Measurements from ENCODE around the gene TSSK2.

Gene TSSK2

GRCh38 chr22:19166421-19166820 lies 35.3 kb downstream of the TSSK2 start:
- H2AFZ ChIP-seq (ENCODE audit: low read depth, low read length, severe bottlenecking): no peak overlapping the region
- H3K4me2 ChIP-seq (ENCODE audit: low read depth, low read length, poor library complexity, severe bottlenecking): no peak overlapping the region
- H3K9me3 ChIP-seq (ENCODE audit: insufficient read depth, low read length): no peaks in the 10 kb centered on the region
- H3K9me2 ChIP-seq (replicated peaks; ENCODE audit: insufficient read depth, low read length): no peaks in the 10 kb centered on the region
- no peaks in the 10 kb centered on the region for H3K79me2 ChIP-seq (ENCODE audit: insufficient read depth, low read length)
- H4K20me1 ChIP-seq (ENCODE audit: low read depth, low read length): no peaks in the 10 kb centered on the region
- no peak overlapping the region for H3K27ac ChIP-seq (ENCODE audit: low read depth, low read length)
- H3K9ac ChIP-seq (ENCODE audit: low read length): no peak overlapping the region
- H3K4me3 ChIP-seq (ENCODE audit: insufficient read depth, low read length, poor library complexity, severe bottlenecking): no peak overlapping the region
- no peaks in the 10 kb centered on the region for H3K36me3 ChIP-seq (ENCODE audit: low read length)
- H3F3A ChIP-seq (ENCODE audit: insufficient read depth): no peaks in the 10 kb centered on the region
- no peaks in the 10 kb centered on the region for H3K27me3 ChIP-seq (ENCODE audit: low read length)
- no peak for TF ChIP-seq CTCF (IDR thresholded peaks at IDR 0.05; ENCODE audit: insufficient read depth, low read length, poor library complexity, severe bottlenecking)
- no peak for TF ChIP-seq EZH2phosphoT487 (conservative IDR thresholded peaks at IDR 0.05; ENCODE audit: low read length)

- Histone ChIP-seq H3K4me2 (ENCODE audit: low read depth, low read length, poor library complexity, severe bottlenecking) (no peak overlapping the region), H3K27me3 (ENCODE audit: low read length) (no peaks in the 10 kb centered on the region), H3K9me2 (replicated peaks; ENCODE audit: insufficient read depth, low read length) (no peaks in the 10 kb centered on the region), H3K36me3 (ENCODE audit: low read length) (no peaks in the 10 kb centered on the region), H3K9ac (ENCODE audit: low read length) (no peak overlapping the region), H3K27ac (ENCODE audit: low read depth, low read length) (no peak overlapping the region), H2AFZ (ENCODE audit: low read depth, low read length, severe bottlenecking) (no peak overlapping the region), H3K4me3 (ENCODE audit: insufficient read depth, low read length, poor library complexity, severe bottlenecking) (no peak overlapping the region), H3K79me2 (ENCODE audit: insufficient read depth, low read length) (peaks cover 7% of the 10 kb centered on the region), H3F3A (ENCODE audit: insufficient read depth) (no peaks in the 10 kb centered on the region), H4K20me1 (ENCODE audit: low read depth, low read length) (no peaks in the 10 kb centered on the region), H3K9me3 (ENCODE audit: insufficient read depth, low read length) (no peaks in the 10 kb centered on the region)
- TF ChIP-seq CTCF (IDR thresholded peaks at IDR 0.05; ENCODE audit: insufficient read depth, low read length, poor library complexity, severe bottlenecking) (no peak), EZH2phosphoT487 (conservative IDR thresholded peaks at IDR 0.05; ENCODE audit: low read length) (no peak)
These were observed 36.2 kb downstream of the TSSK2 start for GRCh38 chr22:19167106-19167869.

GRCh38 chr22:19168088-19168890 lies 37.2 kb downstream of the TSSK2 start:
- H3K9me3 ChIP-seq (ENCODE audit: insufficient read depth, low read length): no peaks in the 10 kb centered on the region
- no peak overlapping the region for H3K4me3 ChIP-seq (ENCODE audit: insufficient read depth, low read length, poor library complexity, severe bottlenecking)
- no peaks in the 10 kb centered on the region for H3K27me3 ChIP-seq (ENCODE audit: low read length)
- no peak overlapping the region for H3K4me2 ChIP-seq (ENCODE audit: low read depth, low read length, poor library complexity, severe bottlenecking)
- no peaks in the 10 kb centered on the region for H4K20me1 ChIP-seq (ENCODE audit: low read depth, low read length)
- H3K9me2 ChIP-seq (replicated peaks; ENCODE audit: insufficient read depth, low read length): no peaks in the 10 kb centered on the region
- no peak overlapping the region for H3K9ac ChIP-seq (ENCODE audit: low read length)
- no peaks in the 10 kb centered on the region for H3F3A ChIP-seq (ENCODE audit: insufficient read depth)
- H3K27ac ChIP-seq (ENCODE audit: low read depth, low read length): no peak overlapping the region
- TF ChIP-seq CTCF (IDR thresholded peaks at IDR 0.05; ENCODE audit: insufficient read depth, low read length, poor library complexity, severe bottlenecking) (no peak), EZH2phosphoT487 (conservative IDR thresholded peaks at IDR 0.05; ENCODE audit: low read length) (no peak)
- peaks cover 17% of the 10 kb centered on the region for H3K79me2 ChIP-seq (ENCODE audit: insufficient read depth, low read length)
- no peaks in the 10 kb centered on the region for H3K36me3 ChIP-seq (ENCODE audit: low read length)
- H2AFZ ChIP-seq (ENCODE audit: low read depth, low read length, severe bottlenecking): no peak overlapping the region

All from SU-DHL-6 (cell line).